H1 (cell line): ENCODE measurements around the gene GPR161. TPM values are rescaled to one million over a fixed set of nuclear protein-coding genes. Genes with fewer than 3 reads are reported as not detected.

Experiments
- CTCF ChIA-PET: fragments of 300-600 bp; sonication (Branson Sonifier 250); formaldehyde crosslinking; loops from one replicate; lab custom pipeline; 2021; ENCODE audit not compliant: partially characterized antibody; lab: Charles Lee
- POLR2A ChIA-PET: fragments of 300-600 bp; sonication (Branson Sonifier 250); formaldehyde crosslinking; loops from one replicate; lab custom pipeline; 2021; ENCODE audit warnings: inconsistent platforms; ENCODE audit not compliant: partially characterized antibody; lab: Charles Lee
- DNase-seq, 2 experiments: peaks; one replicate each; pipeline versions ENCODE4 v3.0.0 to v3.0.0-alpha.2; 2010 to 2022; ENCODE audit warnings: low spot score in 2 of 2, low read depth in 1 of 2, mixed read lengths in 1 of 2
- FAIRE-seq: peaks from 2 replicates; lab custom pipeline; 2011; peaks lifted over from hg19 to GRCh38; lab: Jason Lieb, UNC
- H2AFZ ChIP-seq: 2 replicates; pipeline ENCODE4 v1.8.1; 2012; ENCODE audit warnings: low read length, inconsistent platforms
- H2AK5ac ChIP-seq: 2 replicates; pipeline ENCODE4 v1.6.1; 2013; ENCODE audit warnings: low read depth, low read length
- H2BK120ac ChIP-seq: replicated peaks from 2 replicates; pipeline ENCODE3; 2013; ENCODE audit warnings: low read depth, low read length, inconsistent platforms
- H2BK12ac ChIP-seq: 2 replicates; pipeline ENCODE4 v1.6.1; 2013; ENCODE audit warnings: low read depth, low read length
- H2BK15ac ChIP-seq: 2 replicates; pipeline ENCODE4 v1.6.1; 2013; ENCODE audit warnings: low read length
- H2BK20ac ChIP-seq: 2 replicates; pipeline ENCODE4 v1.6.1; 2013; ENCODE audit warnings: low read length
- H2BK5ac ChIP-seq: 2 replicates; pipeline ENCODE4 v1.6.1; 2013; ENCODE audit warnings: low read depth, low read length
- H3K14ac ChIP-seq: 2 replicates; pipeline ENCODE4 v1.6.1; 2013; ENCODE audit warnings: inconsistent platforms; ENCODE audit not compliant: insufficient read length
- H3K18ac ChIP-seq: 2 replicates; pipeline ENCODE4 v1.6.1; 2013; ENCODE audit warnings: low read length; ENCODE audit errors: extremely low read depth
- H3K23ac ChIP-seq: 2 replicates; pipeline ENCODE4 v1.6.1; 2013; ENCODE audit warnings: inconsistent platforms; ENCODE audit not compliant: insufficient read length
- H3K23me2 ChIP-seq: 2 replicates; pipeline ENCODE4 v1.6.1; 2013; ENCODE audit warnings: low read depth, low read length
- H3K27ac ChIP-seq: 2 replicates; pipeline ENCODE4 v1.6.1; 2011; ENCODE audit warnings: low read depth, low read length, inconsistent platforms
- H3K27me3 ChIP-seq, 4 experiments: replicated peaks in 1 of 4; 1 replicate in 1 of 4; 2 replicates in 3 of 4; pipeline versions ENCODE4 v1.6.1 to v1.8.1; 2011 to 2013; ENCODE audit warnings: low read length in 3 of 4, mild to moderate bottlenecking in 3 of 4, inconsistent platforms in 2 of 4, mixed read lengths in 2 of 4, moderate library complexity in 1 of 4; ENCODE audit not compliant: control insufficient read depth in 3 of 4, insufficient read depth in 3 of 4; ENCODE audit errors: extremely low read depth in 1 of 4
- H3K36me3 ChIP-seq, 4 experiments: 2 replicates each; pipeline versions ENCODE4 v1.6.1 to v1.8.1; 2011 to 2013; ENCODE audit warnings: mild to moderate bottlenecking in 4 of 4, low read length in 3 of 4, moderate library complexity in 2 of 4, control low read depth in 1 of 4, inconsistent platforms in 1 of 4; ENCODE audit not compliant: insufficient read depth in 4 of 4, control insufficient read depth in 2 of 4
- H3K4ac ChIP-seq: replicated peaks from 2 replicates; pipeline ENCODE3; 2013; ENCODE audit warnings: low read length, low read depth, mixed read lengths, inconsistent platforms; ENCODE audit not compliant: insufficient read length
- H3K4me1 ChIP-seq, 4 experiments: replicated peaks in 1 of 4; 1 replicate in 1 of 4; 2 replicates in 3 of 4; pipeline versions ENCODE4 v1.6.1 to v1.8.1; 2011 to 2013; ENCODE audit warnings: low read length in 3 of 4, inconsistent platforms in 2 of 4, mixed read lengths in 1 of 4; ENCODE audit not compliant: insufficient read depth in 4 of 4, control insufficient read depth in 3 of 4
- H3K4me2 ChIP-seq, 2 experiments: 2 replicates each; pipeline versions ENCODE4 v1.6.1 to v1.8.1; 2011 to 2013; ENCODE audit warnings: low read depth in 2 of 2, low read length in 2 of 2, control low read depth in 1 of 2, inconsistent platforms in 1 of 2, mild to moderate bottlenecking in 1 of 2; ENCODE audit not compliant: insufficient read depth in 1 of 2
- H3K4me3 ChIP-seq, 4 experiments: fragments of 200-600, 300-600 bp in 1 of 4; sonication (generic), shearing (Covaris generic), sonication (Bioruptor Twin) in 1 of 4; 2 replicates each; pipeline versions ENCODE4 v1.5.1 to v1.8.1; 2011 to 2016; ENCODE audit warnings: low read length in 4 of 4, low read depth in 3 of 4, control low read depth in 2 of 4, inconsistent platforms in 2 of 4, mild to moderate bottlenecking in 2 of 4, mixed read lengths in 1 of 4, moderate library complexity in 1 of 4; ENCODE audit not compliant: insufficient read depth in 2 of 4; ENCODE audit errors: extremely low read depth in 1 of 4
- H3K56ac ChIP-seq: replicated peaks from 2 replicates; pipeline ENCODE3; 2013; ENCODE audit warnings: low read depth, mild to moderate bottlenecking, mixed read lengths, low read length, inconsistent platforms; ENCODE audit not compliant: insufficient read length
- H3K79me1 ChIP-seq: 2 replicates; pipeline ENCODE4 v1.6.1; 2013; ENCODE audit warnings: low read depth, low read length, control low read depth
- H3K79me2 ChIP-seq, 2 experiments: 2 replicates each; pipeline versions ENCODE4 v1.6.1 to v1.8.1; 2012 to 2013; ENCODE audit warnings: low read length in 2 of 2, mild to moderate bottlenecking in 2 of 2, inconsistent platforms in 1 of 2; ENCODE audit not compliant: insufficient read depth in 2 of 2, control insufficient read depth in 1 of 2
- H3K9ac ChIP-seq, 4 experiments: replicated peaks in 1 of 4; 1 replicate in 1 of 4; 2 replicates in 3 of 4; pipeline versions ENCODE4 v1.6.1 to v1.8.1; 2011 to 2013; ENCODE audit warnings: low read depth in 3 of 4, low read length in 3 of 4, control low read depth in 2 of 4, mild to moderate bottlenecking in 2 of 4, moderate library complexity in 2 of 4, inconsistent platforms in 1 of 4; ENCODE audit errors: extremely low read depth in 1 of 4
- H3K9me3 ChIP-seq, 2 experiments: 2 replicates each; pipeline versions ENCODE4 v1.6.1 to v1.8.1; 2012 to 2013; ENCODE audit warnings: mild to moderate bottlenecking in 2 of 2, moderate library complexity in 2 of 2, control low read depth in 1 of 2, inconsistent platforms in 1 of 2, low read depth in 1 of 2, low read length in 1 of 2, mixed read lengths in 1 of 2; ENCODE audit not compliant: insufficient read depth in 2 of 2
- H4K20me1 ChIP-seq, 2 experiments: replicated peaks in 1 of 2; 2 replicates each; pipeline versions ENCODE3 to v1.8.1; 2011 to 2013; ENCODE audit warnings: inconsistent platforms in 2 of 2, low read length in 2 of 2, mild to moderate bottlenecking in 1 of 2; ENCODE audit not compliant: insufficient read depth in 2 of 2, control insufficient read depth in 1 of 2
- H4K5ac ChIP-seq: 2 replicates; pipeline ENCODE4 v1.6.1; 2013; ENCODE audit warnings: low read length, low read depth, mixed read lengths, inconsistent platforms; ENCODE audit not compliant: insufficient read length
- H4K8ac ChIP-seq: 2 replicates; pipeline ENCODE4 v1.8.0; 2013; ENCODE audit warnings: mild to moderate bottlenecking, moderate library complexity, low read length, inconsistent platforms; ENCODE audit not compliant: insufficient read depth; ENCODE audit errors: extremely low read depth
- H4K91ac ChIP-seq: replicated peaks from 2 replicates; pipeline ENCODE3; 2013; ENCODE audit warnings: low read length, mixed read lengths, inconsistent platforms; ENCODE audit not compliant: insufficient read length
- MAFK ChIP-seq: IDR thresholded peaks from 2 replicates; pipeline ENCODE4 v1.6.1; 2012; ENCODE audit warnings: low read depth, mild to moderate bottlenecking, improper control_type of control experiment, low read length
- PHF8 ChIP-seq: fragments of 200-600 bp; sonication (generic); conservative IDR thresholded peaks from 2 replicates; pipeline ENCODE4 v1.7.1; 2012; ENCODE audit warnings: low read depth, mild to moderate bottlenecking, inconsistent platforms, low read length, moderate library complexity
- POLR2A ChIP-seq, 2 experiments: IDR thresholded peaks; 1 replicate in 1 of 2; 2 replicates in 1 of 2; pipeline ENCODE4 v1.6.1; 2011; ENCODE audit warnings: low read depth in 2 of 2, low read length in 2 of 2, mild to moderate bottlenecking in 2 of 2; ENCODE audit errors: control extremely low read depth in 1 of 2
- SIN3A ChIP-seq, 2 experiments: IDR thresholded peaks in 1 of 2; conservative IDR thresholded peaks in 1 of 2; 2 replicates each; pipeline ENCODE4 v1.6.1; 2011 to 2012; ENCODE audit warnings: low read length in 2 of 2, improper control_type of control experiment in 1 of 2, low read depth in 1 of 2, mild to moderate bottlenecking in 1 of 2
- TCF12 ChIP-seq: IDR thresholded peaks from 2 replicates; pipeline ENCODE4 v1.6.1; 2011; ENCODE audit warnings: low read depth, mild to moderate bottlenecking, low read length
- WGBS, 2 experiments: shearing (Covaris generic) in 1 of 2; methylation state at CpG; one replicate each; pipeline versions ENCODE4 v1.1.6 to v1.1.7; 2013 to 2015; ENCODE audit warnings: low lambda C conversion rate in 2 of 2, mixed read lengths in 2 of 2, inconsistent platforms in 1 of 2, low coverage in 1 of 2, missing lambda C conversion rate in 1 of 2; ENCODE audit not compliant: insufficient replicate concordance in 2 of 2, insufficient coverage in 1 of 2, insufficient read length in 1 of 2; ENCODE audit errors: extremely low coverage in 1 of 2, missing lambda C conversion rate in 1 of 2; 5-methylcytosine and 5-hydroxymethylcytosine counted together
- polyA plus RNA-seq, 7 experiments: library from polyadenylated mRNA; depleted of rRNA in 3 of 7; stranded (reverse) in 5 of 7; unstranded in 2 of 7; fragments of >200 nt in 5 of 7; fragments of 200-250 nt in 2 of 7; gene quantifications; 1 replicate in 5 of 7; 2 replicates in 1 of 7; 4 replicates in 1 of 7; pipeline versions ENCODE4 v1.2.1 to v1.2.3, GENCODE V29; 2011 to 2013; ENCODE audit warnings: missing spikeins in 2 of 7, mixed read lengths in 2 of 7
- total RNA-seq: library from RNA; stranded (reverse); fragmentation: NEBNext Ultra II Directional; extraction: Animal tissue kit (Norgen Biotek cat#: 25700); gene quantifications from 2 replicates; pipeline ENCODE4 v1.2.1, GENCODE V29; 2021

The GPR161 gene
- total and polyA plus RNA-seq, 2 of the 8 experiments (the other 6 are each of a cell fraction or from before 2014, with no cell fraction given): 13.7 to 16.8 TPM

DNA sequence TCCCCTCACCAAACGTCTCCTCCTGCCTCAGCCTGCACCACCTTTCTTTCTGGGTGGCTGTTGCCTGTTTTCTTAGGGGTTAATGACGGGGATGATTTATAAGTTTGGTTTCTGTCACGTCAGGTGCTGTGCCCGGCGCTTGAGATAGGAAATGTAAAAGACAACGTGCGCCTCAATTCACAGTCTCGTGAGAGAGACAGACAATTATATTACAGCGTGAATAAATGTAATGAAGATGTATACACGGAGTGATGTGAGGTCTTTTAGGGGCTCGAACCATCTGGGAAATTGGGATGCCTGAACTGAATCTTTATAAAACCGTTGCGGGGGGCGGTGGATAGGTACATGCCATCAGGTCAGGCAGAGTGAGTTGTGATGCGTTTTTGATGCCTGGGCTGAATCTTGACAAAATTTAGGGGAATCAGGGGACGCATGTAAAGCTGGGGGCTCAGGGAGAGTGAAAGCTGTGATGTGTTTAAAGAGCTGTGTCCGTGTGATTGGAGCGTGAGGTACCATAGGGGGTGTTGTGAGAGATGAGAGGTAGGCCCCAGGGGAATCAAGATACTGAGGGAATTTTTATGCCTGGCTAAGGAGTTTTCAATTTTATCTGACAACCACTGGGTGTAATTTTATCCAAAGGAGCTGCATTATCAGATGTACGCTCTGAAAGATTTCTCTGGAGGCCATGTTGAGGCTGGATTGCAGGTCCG is 42.9 kb upstream of the GPR161 start:
- Histone ChIP-seq H2BK20ac (no peak overlapping the region), H4K91ac (no peak overlapping the region), H4K8ac (no peak overlapping the region), H3K9ac (peak overlapping the region; percentile 44 to 75 (median 64)), H2AFZ (0 out of 2 replicates have a peak overlapping the region, but pooled peaks have one; percentile 14), H3K36me3 (no peaks in the 10 kb centered on the region; a peak in 1 of 8 replicates), H2BK12ac (no peak overlapping the region), H3K79me2 (peaks cover 0 to 21% of the 10 kb centered on the region in 2 experiments; a peak in 2 of 4 replicates), H3K9me3 (no peaks in the 10 kb centered on the region), H3K4ac (no peak overlapping the region)
- 13% methylated on average over 20 of the region's 20 CpGs; no CpG with 5 or more reads in 1 of the 2 experiments for WGBS, 2 experiments
- TF ChIP-seq TCF12 (no peak), SIN3A (conservative IDR thresholded peaks at IDR 0.05 in 1 of 2, IDR thresholded peaks at IDR 0.05 in 1 of 2; ENCODE audit: low read depth in 1 of 2, low read length in 2 of 2) (peak in 1 of 2 experiments; percentile 85; a peak in 1 of 4 replicates), POLR2A (IDR thresholded peaks at IDR 0.05; ENCODE audit: control extremely low read depth in 1 of 2, low read depth in 2 of 2, low read length in 2 of 2) (no peak), PHF8 (no peak), MAFK (no peak)
- TF ChIP-seq, all 59 proteins: peak for 1
- H2BK5ac ChIP-seq: no peak overlapping the region
- H3K23ac ChIP-seq: no peak overlapping the region
- H4K20me1 ChIP-seq: no peaks in the 10 kb centered on the region
- H3K4me3 ChIP-seq: peak overlapping the region; percentile 51 to 96 (median 86)
- H3K27ac ChIP-seq: peak overlapping the region; percentile 73; the same call in 1 of the 2 replicates
- no peak overlapping the region for H2BK15ac ChIP-seq
- CTCF ChIA-PET: interaction anchor here (0.6 to 1.5 kb wide), 6 partner anchors 9 to 1373 kb away, joined by 3 to 8 read pairs (median 4); no protein-coding TSS in a partner anchor
- FAIRE-seq: no peak
- no peak overlapping the region for H2AK5ac ChIP-seq
- peak overlapping the region; percentile 73 to 99 for H3K4me2 ChIP-seq
- H4K5ac ChIP-seq: no peak overlapping the region
- 0 out of 2 replicates have a peak, but pooled peaks cover 2% of the 10 kb centered on the region for H3K79me1 ChIP-seq
- POLR2A ChIA-PET: interaction anchor here (0.5 to 1.3 kb wide), 3 partner anchors 46 to 643 kb away, joined by 3 to 6 read pairs (median 3); partner anchors contain the start of gene SFT2D2
- peaks cover 0 to 3% (median 0%) of the 10 kb centered on the region in 4 experiments; a peak in 2 of 7 replicates for H3K4me1 ChIP-seq
- H3K27me3 ChIP-seq: no peaks in the 10 kb centered on the region
- H2BK120ac ChIP-seq: no peak overlapping the region
- no peak overlapping the region for H3K14ac ChIP-seq
- no peak overlapping the region for H3K56ac ChIP-seq
- H3K23me2 ChIP-seq: peaks cover 6% of the 10 kb centered on the region; the same call in 1 of the 2 replicates
- H3K18ac ChIP-seq: no peak overlapping the region
- no peak for DNase-seq
